HEK293 (cell line): Measurements from ENCODE around the gene CYB5D1.
A peak's percentile ranks its signal among the peaks of the same experiment; 100 is the strongest.

Experiments used
- CTCF ChIA-PET: fragments of 350-600 bp; formaldehyde crosslinking; extraction: SDS; loops from one replicate; lab custom pipeline; 2021; ENCODE audit warnings: antibody characterized with exemption; lab: Yijun Ruan, JAX
- POLR2A ChIA-PET: fragments of 300-600 bp; formaldehyde crosslinking; extraction: SDS; loops from one replicate; lab custom pipeline; 2020; ENCODE audit warnings: antibody characterized with exemption, inconsistent platforms; lab: Yijun Ruan, JAX
- H3K27ac ChIP-seq: fragments of 200-500 bp; sonication (Bioruptor generic); 2 replicates; pipeline ENCODE4 v1.5.1; 2014; ENCODE audit warnings: low read depth, low read length, control low read depth, inconsistent platforms; ENCODE audit errors: extremely low read depth
- H3K36me3 ChIP-seq, 2 experiments: fragments of 200-500 bp in 1 of 2; sonication (Bioruptor generic) in 1 of 2; 1 replicate in 1 of 2; 2 replicates in 1 of 2; pipeline ENCODE4 v1.5.1; 2014 to 2017; ENCODE audit warnings: inconsistent platforms in 2 of 2, low read length in 2 of 2; ENCODE audit not compliant: control insufficient read depth in 2 of 2, insufficient read depth in 1 of 2
- H3K4me1 ChIP-seq: fragments of 200-500 bp; sonication (Bioruptor generic); 2 replicates; pipeline ENCODE4 v1.5.1; 2014; ENCODE audit warnings: mild to moderate bottlenecking, low read length, inconsistent platforms; ENCODE audit not compliant: control insufficient read depth, insufficient read depth
- H3K4me3 ChIP-seq: 2 replicates; pipeline ENCODE4 v1.5.1; 2011; ENCODE audit warnings: low read depth, mild to moderate bottlenecking, control low read depth, low read length, moderate library complexity
- H3K9me3 ChIP-seq: fragments of 200-500 bp; sonication (Bioruptor generic); 2 replicates; pipeline ENCODE4 v1.5.1; 2014; ENCODE audit warnings: low read depth, low read length, inconsistent platforms; ENCODE audit not compliant: control insufficient read depth, insufficient read depth
- GLIS1 ChIP-seq: fragments of 450-650 bp; formaldehyde crosslinking; IDR thresholded peaks from 2 replicates; pipeline ENCODE4 v1.5.1; 2016; ENCODE audit warnings: missing biosample characterization, missing genetic modification characterization
- KLF10 ChIP-seq: fragments of 450-650 bp; IDR thresholded peaks from 2 replicates; pipeline ENCODE4 v1.5.1; 2018; ENCODE audit warnings: missing biosample characterization, mild to moderate bottlenecking, missing genetic modification characterization
- MEIS1 ChIP-seq: sonication (generic); formaldehyde crosslinking; IDR thresholded peaks from 2 replicates; pipeline ENCODE4 v1.8.1; 2022; ENCODE audit warnings: missing genetic modification reagents, mild to moderate bottlenecking, borderline replicate concordance
- MYNN ChIP-seq: fragments of 450-650 bp; formaldehyde crosslinking; IDR thresholded peaks from 2 replicates; pipeline ENCODE4 v1.5.1; 2016; ENCODE audit warnings: missing biosample characterization, missing genetic modification characterization, borderline replicate concordance
- PRDM1 ChIP-seq: fragments of 450-650 bp; formaldehyde crosslinking; IDR thresholded peaks from 2 replicates; pipeline ENCODE4; 2016; ENCODE audit warnings: missing biosample characterization, missing genetic modification characterization
- TRIM28 ChIP-seq: IDR thresholded peaks from 2 replicates; pipeline ENCODE4 v1.6.1; 2011; ENCODE audit warnings: low read length, control low read depth, borderline replicate concordance
- ZBTB17 ChIP-seq: fragments of 450-650 bp; formaldehyde crosslinking; IDR thresholded peaks from 2 replicates; pipeline ENCODE4 v1.5.1; 2016; ENCODE audit warnings: missing biosample characterization, missing genetic modification characterization
- ZNF114 ChIP-seq: fragments of 450-650 bp; formaldehyde crosslinking; IDR thresholded peaks from 2 replicates; pipeline ENCODE4 v1.5.0; 2017; ENCODE audit warnings: missing biosample characterization, missing genetic modification characterization
- ZNF121 ChIP-seq: fragments of 450-650 bp; formaldehyde crosslinking; IDR thresholded peaks from 2 replicates; pipeline ENCODE4 v1.5.1; 2016; ENCODE audit warnings: missing biosample characterization, missing genetic modification characterization
- ZNF132 ChIP-seq: fragments of 450-650 bp; formaldehyde crosslinking; IDR thresholded peaks from 2 replicates; pipeline ENCODE4 v1.5.1; 2017; ENCODE audit warnings: missing biosample characterization, missing genetic modification characterization, borderline replicate concordance
- ZNF169 ChIP-seq: fragments of 450-650 bp; formaldehyde crosslinking; IDR thresholded peaks from 2 replicates; pipeline ENCODE4 v1.5.1; 2016; ENCODE audit warnings: missing biosample characterization, missing genetic modification characterization
- ZNF350 ChIP-seq: fragments of 450-650 bp; formaldehyde crosslinking; IDR thresholded peaks from 2 replicates; pipeline ENCODE4 v1.5.0; 2017; ENCODE audit warnings: missing biosample characterization, mild to moderate bottlenecking, missing genetic modification characterization
- ZNF560 ChIP-seq: fragments of 450-650 bp; formaldehyde crosslinking; IDR thresholded peaks from 2 replicates; pipeline ENCODE4 v1.5.1; 2017; ENCODE audit warnings: missing biosample characterization, missing genetic modification characterization, borderline replicate concordance
- ZNF596 ChIP-seq: fragments of 450-650 bp; IDR thresholded peaks from 2 replicates; pipeline ENCODE4 v1.5.0; 2018; ENCODE audit warnings: missing biosample characterization, mild to moderate bottlenecking, missing genetic modification characterization, moderate library complexity
- ZNF600 ChIP-seq: fragments of 450-650 bp; formaldehyde crosslinking; IDR thresholded peaks from 2 replicates; pipeline ENCODE4 v1.5.1; 2016; ENCODE audit warnings: missing biosample characterization, missing genetic modification characterization
- ZNF623 ChIP-seq: fragments of 450-650 bp; formaldehyde crosslinking; IDR thresholded peaks from 2 replicates; pipeline ENCODE4 v1.5.1; 2016; ENCODE audit warnings: missing biosample characterization, missing genetic modification characterization
- ZNF76 ChIP-seq: fragments of 450-650 bp; formaldehyde crosslinking; IDR thresholded peaks from 2 replicates; pipeline ENCODE4; 2016; ENCODE audit warnings: low read depth, missing biosample characterization, missing genetic modification characterization, borderline replicate concordance
- TF ChIP-seq, protein P1 (sequence below): fragments of 450-650 bp; formaldehyde crosslinking; IDR thresholded peaks from 2 replicates; pipeline ENCODE4 v1.5.1; 2016; ENCODE audit warnings: missing biosample characterization, missing genetic modification characterization
- TF ChIP-seq, protein P2 (sequence below): fragments of 450-650 bp; formaldehyde crosslinking; IDR thresholded peaks from 2 replicates; pipeline ENCODE4 v1.5.1; 2016; ENCODE audit warnings: missing biosample characterization, missing genetic modification characterization
- TF ChIP-seq, protein P3 (sequence below): fragments of 450-650 bp; formaldehyde crosslinking; IDR thresholded peaks from 2 replicates; pipeline ENCODE4 v1.5.1; 2017; ENCODE audit warnings: missing biosample characterization, missing genetic modification characterization
- TF ChIP-seq, protein P4 (sequence below): fragments of 450-650 bp; formaldehyde crosslinking; conservative IDR thresholded peaks from 2 replicates; pipeline ENCODE4 v1.5.1; 2016; ENCODE audit warnings: low read depth, missing biosample characterization, missing genetic modification characterization
- TF ChIP-seq, protein P5 (sequence below): fragments of 450-650 bp; formaldehyde crosslinking; IDR thresholded peaks from 2 replicates; pipeline ENCODE4 v1.5.1; 2016; ENCODE audit warnings: missing biosample characterization, missing genetic modification characterization

Gene CYB5D1

DNA sequence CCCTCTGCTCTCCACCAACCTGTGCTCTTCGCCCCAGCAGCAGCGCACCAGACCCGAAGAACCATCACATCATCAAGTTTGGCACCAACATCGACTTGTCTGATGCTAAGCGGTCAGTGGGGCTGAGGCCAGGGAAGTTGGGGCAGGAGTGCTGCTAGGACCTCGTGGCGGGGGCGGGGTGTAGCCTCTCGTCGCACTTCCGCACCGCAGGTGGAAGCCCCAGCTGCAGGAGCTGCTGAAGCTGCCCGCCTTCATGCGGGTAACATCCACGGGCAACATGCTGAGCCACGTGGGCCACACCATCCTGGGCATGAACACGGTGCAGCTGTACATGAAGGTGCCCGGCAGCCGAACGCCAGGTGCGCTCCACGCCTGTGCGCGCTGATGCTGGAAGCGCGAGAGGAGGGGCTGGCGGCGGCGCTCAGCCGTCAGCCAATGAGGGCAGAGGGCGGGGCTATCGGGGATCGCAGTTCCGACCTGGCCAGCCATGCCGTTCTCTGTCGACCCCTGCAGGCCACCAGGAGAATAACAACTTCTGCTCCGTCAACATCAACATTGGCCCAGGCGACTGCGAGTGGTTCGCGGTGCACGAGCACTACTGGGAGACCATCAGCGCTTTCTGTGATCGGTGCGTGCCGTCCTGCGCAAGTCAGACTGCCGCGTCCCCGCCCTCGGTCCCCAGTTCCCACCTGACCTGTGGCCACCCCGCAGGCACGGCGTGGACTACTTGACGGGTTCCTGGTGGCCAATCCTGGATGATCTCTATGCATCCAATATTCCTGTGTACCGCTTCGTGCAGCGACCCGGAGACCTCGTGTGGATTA, 6.2 kb upstream of the CYB5D1 start (continued):
- TF ChIP-seq ZNF596 (no peak), ZBTB17 (tag by site-specific recombination) (peak; percentile 94), ZNF169 (0 out of 2 replicates have a peak, but pooled peaks have one; percentile 10), KLF10 (peak; percentile 20; the same call in 1 of the 2 replicates), ZNF121 (tag by site-specific recombination) (no peak), TRIM28 (no peak), MEIS1 (CRISPR knock-in tag) (no peak), MYNN (tag by site-specific recombination) (no peak), ZNF76 (0 out of 2 replicates have a peak, but pooled peaks have one; percentile 30), ZNF600 (tag by site-specific recombination) (no peak), PRDM1 (tag by site-specific recombination) (no peak), GLIS1 (tag by site-specific recombination) (no peak)
- TF ChIP-seq, protein P1, sequence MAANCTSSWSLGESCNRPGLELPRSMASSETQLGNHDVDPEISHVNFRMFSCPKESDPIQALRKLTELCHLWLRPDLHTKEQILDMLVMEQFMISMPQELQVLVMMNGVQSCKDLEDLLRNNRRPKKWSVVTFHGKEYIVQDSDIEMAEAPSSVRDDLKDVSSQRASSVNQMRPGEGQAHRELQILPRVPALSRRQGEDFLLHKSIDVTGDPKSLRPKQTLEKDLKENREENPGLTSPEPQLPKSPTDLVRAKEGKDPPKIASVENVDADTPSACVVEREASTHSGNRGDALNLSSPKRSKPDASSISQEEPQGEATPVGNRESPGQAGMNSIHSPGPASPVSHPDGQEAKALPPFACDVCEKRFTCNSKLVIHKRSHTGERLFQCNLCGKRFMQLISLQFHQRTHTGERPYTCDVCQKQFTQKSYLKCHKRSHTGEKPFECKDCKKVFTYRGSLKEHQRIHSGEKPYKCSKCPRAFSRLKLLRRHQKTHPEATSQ (tag by site-specific recombination): no peak
- TF ChIP-seq, protein P2, sequence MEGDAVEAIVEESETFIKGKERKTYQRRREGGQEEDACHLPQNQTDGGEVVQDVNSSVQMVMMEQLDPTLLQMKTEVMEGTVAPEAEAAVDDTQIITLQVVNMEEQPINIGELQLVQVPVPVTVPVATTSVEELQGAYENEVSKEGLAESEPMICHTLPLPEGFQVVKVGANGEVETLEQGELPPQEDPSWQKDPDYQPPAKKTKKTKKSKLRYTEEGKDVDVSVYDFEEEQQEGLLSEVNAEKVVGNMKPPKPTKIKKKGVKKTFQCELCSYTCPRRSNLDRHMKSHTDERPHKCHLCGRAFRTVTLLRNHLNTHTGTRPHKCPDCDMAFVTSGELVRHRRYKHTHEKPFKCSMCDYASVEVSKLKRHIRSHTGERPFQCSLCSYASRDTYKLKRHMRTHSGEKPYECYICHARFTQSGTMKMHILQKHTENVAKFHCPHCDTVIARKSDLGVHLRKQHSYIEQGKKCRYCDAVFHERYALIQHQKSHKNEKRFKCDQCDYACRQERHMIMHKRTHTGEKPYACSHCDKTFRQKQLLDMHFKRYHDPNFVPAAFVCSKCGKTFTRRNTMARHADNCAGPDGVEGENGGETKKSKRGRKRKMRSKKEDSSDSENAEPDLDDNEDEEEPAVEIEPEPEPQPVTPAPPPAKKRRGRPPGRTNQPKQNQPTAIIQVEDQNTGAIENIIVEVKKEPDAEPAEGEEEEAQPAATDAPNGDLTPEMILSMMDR (tag by site-specific recombination): peak; percentile 53

DNA sequence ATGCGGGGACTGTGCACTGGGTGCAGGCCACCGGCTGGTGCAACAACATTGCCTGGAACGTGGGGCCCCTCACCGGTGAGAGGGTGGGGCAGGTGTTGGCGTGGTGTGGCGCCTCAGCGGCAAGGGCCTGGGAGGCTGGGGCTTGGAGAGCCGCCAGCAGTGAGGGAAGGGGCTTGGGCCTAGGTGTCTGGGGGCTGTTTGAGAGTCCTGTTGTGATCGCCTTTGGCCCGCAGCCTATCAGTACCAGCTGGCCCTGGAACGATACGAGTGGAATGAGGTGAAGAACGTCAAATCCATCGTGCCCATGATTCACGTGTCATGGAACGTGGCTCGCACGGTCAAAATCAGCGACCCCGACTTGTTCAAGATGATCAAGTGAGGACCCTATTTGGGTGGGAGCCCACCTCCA, 5.5 kb upstream of the CYB5D1 start:
- no peak overlapping the region for H3K27ac ChIP-seq
- no peaks in the 10 kb centered on the region for H3K9me3 ChIP-seq
- POLR2A ChIA-PET: no interaction called here
- no peak for TF ChIP-seq ZNF350
- TF ChIP-seq ZNF560: no peak
- TF ChIP-seq, protein P3, sequence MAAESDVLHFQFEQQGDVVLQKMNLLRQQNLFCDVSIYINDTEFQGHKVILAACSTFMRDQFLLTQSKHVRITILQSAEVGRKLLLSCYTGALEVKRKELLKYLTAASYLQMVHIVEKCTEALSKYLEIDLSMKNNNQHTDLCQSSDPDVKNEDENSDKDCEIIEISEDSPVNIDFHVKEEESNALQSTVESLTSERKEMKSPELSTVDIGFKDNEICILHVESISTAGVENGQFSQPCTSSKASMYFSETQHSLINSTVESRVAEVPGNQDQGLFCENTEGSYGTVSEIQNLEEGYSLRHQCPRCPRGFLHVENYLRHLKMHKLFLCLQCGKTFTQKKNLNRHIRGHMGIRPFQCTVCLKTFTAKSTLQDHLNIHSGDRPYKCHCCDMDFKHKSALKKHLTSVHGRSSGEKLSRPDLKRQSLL (tag by site-specific recombination): no peak
- no peak for TF ChIP-seq ZNF114
- no peak for TF ChIP-seq ZNF623 (tag by site-specific recombination)
- TF ChIP-seq, protein P4, sequence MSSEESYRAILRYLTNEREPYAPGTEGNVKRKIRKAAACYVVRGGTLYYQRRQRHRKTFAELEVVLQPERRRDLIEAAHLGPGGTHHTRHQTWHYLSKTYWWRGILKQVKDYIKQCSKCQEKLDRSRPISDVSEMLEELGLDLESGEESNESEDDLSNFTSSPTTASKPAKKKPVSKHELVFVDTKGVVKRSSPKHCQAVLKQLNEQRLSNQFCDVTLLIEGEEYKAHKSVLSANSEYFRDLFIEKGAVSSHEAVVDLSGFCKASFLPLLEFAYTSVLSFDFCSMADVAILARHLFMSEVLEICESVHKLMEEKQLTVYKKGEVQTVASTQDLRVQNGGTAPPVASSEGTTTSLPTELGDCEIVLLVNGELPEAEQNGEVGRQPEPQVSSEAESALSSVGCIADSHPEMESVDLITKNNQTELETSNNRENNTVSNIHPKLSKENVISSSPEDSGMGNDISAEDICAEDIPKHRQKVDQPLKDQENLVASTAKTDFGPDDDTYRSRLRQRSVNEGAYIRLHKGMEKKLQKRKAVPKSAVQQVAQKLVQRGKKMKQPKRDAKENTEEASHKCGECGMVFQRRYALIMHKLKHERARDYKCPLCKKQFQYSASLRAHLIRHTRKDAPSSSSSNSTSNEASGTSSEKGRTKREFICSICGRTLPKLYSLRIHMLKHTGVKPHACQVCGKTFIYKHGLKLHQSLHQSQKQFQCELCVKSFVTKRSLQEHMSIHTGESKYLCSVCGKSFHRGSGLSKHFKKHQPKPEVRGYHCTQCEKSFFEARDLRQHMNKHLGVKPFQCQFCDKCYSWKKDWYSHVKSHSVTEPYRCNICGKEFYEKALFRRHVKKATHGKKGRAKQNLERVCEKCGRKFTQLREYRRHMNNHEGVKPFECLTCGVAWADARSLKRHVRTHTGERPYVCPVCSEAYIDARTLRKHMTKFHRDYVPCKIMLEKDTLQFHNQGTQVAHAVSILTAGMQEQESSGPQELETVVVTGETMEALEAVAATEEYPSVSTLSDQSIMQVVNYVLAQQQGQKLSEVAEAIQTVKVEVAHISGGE (tag by site-specific recombination): no peak
- TF ChIP-seq ZNF132 (tag by site-specific recombination): no peak
- TF ChIP-seq, protein P5, sequence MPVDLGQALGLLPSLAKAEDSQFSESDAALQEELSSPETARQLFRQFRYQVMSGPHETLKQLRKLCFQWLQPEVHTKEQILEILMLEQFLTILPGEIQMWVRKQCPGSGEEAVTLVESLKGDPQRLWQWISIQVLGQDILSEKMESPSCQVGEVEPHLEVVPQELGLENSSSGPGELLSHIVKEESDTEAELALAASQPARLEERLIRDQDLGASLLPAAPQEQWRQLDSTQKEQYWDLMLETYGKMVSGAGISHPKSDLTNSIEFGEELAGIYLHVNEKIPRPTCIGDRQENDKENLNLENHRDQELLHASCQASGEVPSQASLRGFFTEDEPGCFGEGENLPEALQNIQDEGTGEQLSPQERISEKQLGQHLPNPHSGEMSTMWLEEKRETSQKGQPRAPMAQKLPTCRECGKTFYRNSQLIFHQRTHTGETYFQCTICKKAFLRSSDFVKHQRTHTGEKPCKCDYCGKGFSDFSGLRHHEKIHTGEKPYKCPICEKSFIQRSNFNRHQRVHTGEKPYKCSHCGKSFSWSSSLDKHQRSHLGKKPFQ (tag by site-specific recombination): no peak
- H3K4me3 ChIP-seq: no peak overlapping the region
- CTCF ChIA-PET: interaction anchor here (2.6 to 2.8 kb wide), 2 partner anchors 27 to 29 kb away, joined by 10 to 17 read pairs; no protein-coding TSS in a partner anchor
- H3K4me1 ChIP-seq: peaks cover 5% of the 10 kb centered on the region; the same call in 1 of the 2 replicates
- H3K36me3 ChIP-seq: peaks cover 11 to 61% of the 10 kb centered on the region in 2 experiments
